HG02642 (cell line): ENCODE measurements around the gene FLOT1.
"Not testable (repeated sequence)": the region's sequence is repeated elsewhere in the genome, so short reads cannot be mapped to it uniquely, and the experiment has no call there.

Source experiments
- ATAC-seq: cut with Tn5 transposase; IDR thresholded peaks from one replicate; pipeline ENCODE4 v1.9.1; 2021; ENCODE audit warnings: mild to moderate bottlenecking; ENCODE audit not compliant: unreplicated experiment, poor library complexity

Gene FLOT1

GRCh38 chr6:30723843-30724741 lies 18.4 kb downstream of the FLOT1 start:
- ATAC-seq, result not testable (repeated sequence)

GRCh38 chr6:30723159-30723842 lies 19.2 kb downstream of the FLOT1 start:
- not testable (repeated sequence) for ATAC-seq

- ATAC-seq, result no peak
Observed at GRCh38 chr6:30722280-30723112, 20.0 kb downstream of the FLOT1 start.

GRCh38 chr6:30722025-30722279 lies 20.5 kb downstream of the FLOT1 start:
- ATAC-seq, result not testable (repeated sequence)

- ATAC-seq, result peak; percentile 32
Observed at GRCh38 chr6:30721198-30722024, 21.1 kb downstream of the FLOT1 start.

GRCh38 chr6:30720738-30721197 lies 21.7 kb downstream of the FLOT1 start:
- ATAC-seq, result no peak

- peak; percentile 44 for ATAC-seq
Observed at GRCh38 chr6:30719791-30720737, 22.4 kb downstream of the FLOT1 start, which contains the start of gene TUBB. Gene TUBB (plus strand): TSS chr6:30720352. CDS start chr6:30720507, 155 bp downstream.

- ATAC-seq, result no peak
Observed at GRCh38 chr6:30719356-30719755, 23.1 kb downstream of the FLOT1 start.

GRCh38 chr6:30717845-30718720 lies 24.4 kb downstream of the FLOT1 start:
- not testable (repeated sequence) for ATAC-seq

GRCh38 chr6:30717129-30717844 lies 25.2 kb downstream of the FLOT1 start, which contains the start of gene MDC1:
Gene MDC1 (minus strand): TSS chr6:30717281. CDS start chr6:30715175, 2,106 bp downstream.
- peak; percentile 72 for ATAC-seq

GRCh38 chr6:30716879-30717128 lies 25.7 kb downstream of the FLOT1 start:
- ATAC-seq, result no peak

- ATAC-seq, result no peak
Observed at GRCh38 chr6:30714263-30714662, 28.2 kb downstream of the FLOT1 start.

GRCh38 chr6:30712441-30712945 lies 30.0 kb downstream of the FLOT1 start:
- no peak for ATAC-seq

- no peak for ATAC-seq
Observed at GRCh38 chr6:30711758-30712380, 30.6 kb downstream of the FLOT1 start.

- ATAC-seq, result no peak
Observed at GRCh38 chr6:30709101-30709868, 33.2 kb downstream of the FLOT1 start.

GRCh38 chr6:30707281-30707850 lies 35.1 kb downstream of the FLOT1 start:
- ATAC-seq, result no peak
